Measurements from ENCODE around the gene CALY.

The CALY gene

GRCh38 chr10:133351408-133352318 lies 15.0 kb upstream of the CALY start:
- no peak for DNase-seq (ENCODE audit: low read depth)

- no peak for DNase-seq (ENCODE audit: low read depth)
Observed at GRCh38 chr10:133350950-133351329, 14.2 kb upstream of the CALY start.

GRCh38 chr10:133350283-133350949 lies 13.7 kb upstream of the CALY start:
- no peak for DNase-seq (ENCODE audit: low read depth)

- DNase-seq (ENCODE audit: low read depth): no peak
Observed at GRCh38 chr10:133349577-133350011, 12.9 kb upstream of the CALY start.

GRCh38 chr10:133349160-133349568 lies 12.5 kb upstream of the CALY start:
- DNase-seq (ENCODE audit: low read depth): no peak

GRCh38 chr10:133347710-133348517 lies 11.2 kb upstream of the CALY start:
- no peak for DNase-seq (ENCODE audit: low read depth)

- DNase-seq (ENCODE audit: low read depth): no peak
Observed at GRCh38 chr10:133346413-133346812, 9.7 kb upstream of the CALY start.

GRCh38 chr10:133344236-133344635 lies 7.5 kb upstream of the CALY start:
- no peak for DNase-seq (ENCODE audit: low read depth)

- no peak for DNase-seq (ENCODE audit: low read depth)
Observed at GRCh38 chr10:133343558-133343957, 6.9 kb upstream of the CALY start.

- no peak for DNase-seq (ENCODE audit: low read depth)
Observed at GRCh38 chr10:133342942-133343341, 6.2 kb upstream of the CALY start.

- DNase-seq (ENCODE audit: low read depth): no peak
Observed at GRCh38 chr10:133341983-133342382, 5.3 kb upstream of the CALY start.

GRCh38 chr10:133339708-133340380 lies 3.1 kb upstream of the CALY start:
- DNase-seq (ENCODE audit: low read depth): no peak

- DNase-seq (ENCODE audit: low read depth): no peak
Observed at GRCh38 chr10:133338080-133339071, 1.7 kb upstream of the CALY start.

- DNase-seq (ENCODE audit: low read depth): no peak
Observed at GRCh38 chr10:133337370-133337725, 652 bp upstream of the CALY start.

- no peak for DNase-seq (ENCODE audit: low read depth)
Observed at GRCh38 chr10:133336118-133336576, 549 bp downstream of the CALY start.

GRCh38 chr10:133335246-133336117 lies 1.2 kb downstream of the CALY start:
- DNase-seq (ENCODE audit: low read depth): no peak

GRCh38 chr10:133334503-133335245 lies 2.0 kb downstream of the CALY start:
- no peak for DNase-seq (ENCODE audit: low read depth)

- DNase-seq (ENCODE audit: low read depth): no peak
Observed at GRCh38 chr10:133332936-133333699, 3.6 kb downstream of the CALY start.
